ENCODE data around the gene GNRH2. TPM values are rescaled to one million over a fixed set of nuclear protein-coding genes. Genes with fewer than 3 reads are reported as not detected.
A peak's percentile ranks its signal among the peaks of the same experiment; 100 is the strongest.

GNRH2 gene
- total and polyA plus RNA-seq, 2 of the 8 experiments (the other 6 are each of a cell fraction or from before 2014, with no cell fraction given), result 0.09 to 0.82 TPM

GRCh38 chr20:3082955-3083952 is 39.8 kb downstream of the GNRH2 start:
- peak overlapping the region; percentile 62 to 84 for H3K4me2 ChIP-seq (ENCODE audit: insufficient read depth in 1 of 2, low read depth in 2 of 2, low read length in 2 of 2)
- FAIRE-seq (no peak), DNase-seq (ENCODE audit: low read depth in 1 of 2, low spot score in 2 of 2) (peak in 1 of 2 experiments; percentile 74)
- H3K27ac ChIP-seq (ENCODE audit: low read depth, low read length), result no peak overlapping the region
- H2BK5ac ChIP-seq (ENCODE audit: low read depth, low read length), result peak overlapping the region; percentile 60; the same call in 1 of the 2 replicates
- H3K18ac ChIP-seq (ENCODE audit: extremely low read depth, low read length), result peak overlapping the region; percentile 19; the same call in 1 of the 2 replicates
- H2AFZ ChIP-seq (ENCODE audit: low read length), result no peak overlapping the region; the same call in 1 of the 2 replicates
- peaks cover 0 to 8% (median 6%) of the 10 kb centered on the region in 4 experiments; a peak in 5 of 7 replicates for H3K4me1 ChIP-seq (replicated peaks in 1 of 4; ENCODE audit: control insufficient read depth in 3 of 4, insufficient read depth in 4 of 4, low read length in 3 of 4)
- H3K79me2 ChIP-seq (ENCODE audit: control insufficient read depth in 1 of 2, insufficient read depth in 2 of 2, low read length in 2 of 2), result no peaks in the 10 kb centered on the region
- no peak overlapping the region for H4K5ac ChIP-seq (ENCODE audit: insufficient read length, low read depth, low read length)
- peak overlapping the region; percentile 98; the same call in 1 of the 2 replicates for H2BK15ac ChIP-seq (ENCODE audit: low read length)
- peak overlapping the region; percentile 59 for H4K8ac ChIP-seq (ENCODE audit: extremely low read depth, insufficient read depth, low read length)
- POLR2A ChIA-PET (ENCODE audit: partially characterized antibody), result interaction anchor here (0.8 to 2.7 kb wide), 2 partner anchors 9 to 11 kb away, joined by 3 to 14 read pairs; partner anchors contain the start of gene OXT
- H3K79me1 ChIP-seq (ENCODE audit: low read depth, low read length), result no peaks in the 10 kb centered on the region
- peak overlapping the region; percentile 15 to 53 (median 32); a peak in 7 of 8 replicates for H3K4me3 ChIP-seq (ENCODE audit: extremely low read depth in 1 of 4, insufficient read depth in 2 of 4, low read depth in 3 of 4, low read length in 4 of 4)
- H3K4ac ChIP-seq (replicated peaks; ENCODE audit: insufficient read length, low read depth, low read length), result no peak overlapping the region
- no peak overlapping the region for H3K14ac ChIP-seq (ENCODE audit: insufficient read length)
- CTCF ChIA-PET (ENCODE audit: partially characterized antibody), result interaction anchor here (0.6 to 1.1 kb wide), 4 partner anchors 14 to 126 kb away, joined by 3 to 4 read pairs (median 4); no protein-coding TSS in a partner anchor
- H2AK5ac ChIP-seq (ENCODE audit: low read depth, low read length), result no peak overlapping the region
- H4K91ac ChIP-seq (replicated peaks; ENCODE audit: insufficient read length, low read length), result no peak overlapping the region
- no peak overlapping the region for H3K23ac ChIP-seq (ENCODE audit: insufficient read length)
- peaks cover 11% of the 10 kb centered on the region; the same call in 1 of the 2 replicates for H3K23me2 ChIP-seq (ENCODE audit: low read depth, low read length)
- no peaks in the 10 kb centered on the region for H4K20me1 ChIP-seq (replicated peaks in 1 of 2; ENCODE audit: control insufficient read depth in 1 of 2, insufficient read depth in 2 of 2, low read length in 2 of 2)
- TF ChIP-seq, protein P1, sequence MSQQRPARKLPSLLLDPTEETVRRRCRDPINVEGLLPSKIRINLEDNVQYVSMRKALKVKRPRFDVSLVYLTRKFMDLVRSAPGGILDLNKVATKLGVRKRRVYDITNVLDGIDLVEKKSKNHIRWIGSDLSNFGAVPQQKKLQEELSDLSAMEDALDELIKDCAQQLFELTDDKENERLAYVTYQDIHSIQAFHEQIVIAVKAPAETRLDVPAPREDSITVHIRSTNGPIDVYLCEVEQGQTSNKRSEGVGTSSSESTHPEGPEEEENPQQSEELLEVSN (IDR thresholded peaks at IDR 0.05), result peak; percentile 15; the same call in 1 of the 2 replicates
- TF ChIP-seq SP4 (IDR thresholded peaks at IDR 0.05; ENCODE audit: low read length) (no peak), KDM4A (IDR thresholded peaks at IDR 0.05; ENCODE audit: low read depth, low read length, severe bottlenecking) (peak; percentile 73), EZH2 (IDR thresholded peaks at IDR 0.05; ENCODE audit: low read depth, low read length, severe bottlenecking) (peak; percentile 70), SUZ12 (IDR thresholded peaks at IDR 0.05; ENCODE audit: low read length) (peak; percentile 83)
- TF ChIP-seq, protein P2, sequence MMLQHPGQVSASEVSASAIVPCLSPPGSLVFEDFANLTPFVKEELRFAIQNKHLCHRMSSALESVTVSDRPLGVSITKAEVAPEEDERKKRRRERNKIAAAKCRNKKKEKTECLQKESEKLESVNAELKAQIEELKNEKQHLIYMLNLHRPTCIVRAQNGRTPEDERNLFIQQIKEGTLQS (IDR thresholded peaks at IDR 0.05; ENCODE audit: insufficient read depth, low read depth, low read length), result no peak
- H3K9ac ChIP-seq (replicated peaks in 1 of 4; ENCODE audit: extremely low read depth in 1 of 4, low read depth in 3 of 4, low read length in 3 of 4), result no peak overlapping the region
- peak overlapping the region; percentile 48; the same call in 1 of the 2 replicates for H2BK20ac ChIP-seq (ENCODE audit: low read length)
- 39% methylated on average over 20 of the region's 76 CpGs; no CpG with 5 or more reads in 1 of the 2 experiments for WGBS, 2 experiments (ENCODE audit: extremely low coverage in 1 of 2, insufficient coverage in 1 of 2, insufficient read length in 1 of 2, insufficient replicate concordance in 2 of 2, low coverage in 1 of 2, low lambda C conversion rate in 2 of 2, missing lambda C conversion rate in 1 of 2)
- no peak overlapping the region for H2BK120ac ChIP-seq (replicated peaks; ENCODE audit: low read depth, low read length)
- no peak overlapping the region for H3K56ac ChIP-seq (replicated peaks; ENCODE audit: insufficient read length, low read depth, low read length)
- H3K9me3 ChIP-seq (ENCODE audit: insufficient read depth in 2 of 2, low read depth in 1 of 2, low read length in 1 of 2), result no peaks in the 10 kb centered on the region
- peak overlapping the region; percentile 77; the same call in 1 of the 2 replicates for H2BK12ac ChIP-seq (ENCODE audit: low read depth, low read length)
- H3K27me3 ChIP-seq (replicated peaks in 1 of 4; ENCODE audit: control insufficient read depth in 3 of 4, extremely low read depth in 1 of 4, insufficient read depth in 3 of 4, low read length in 3 of 4), result peaks cover 27 to 43% (median 37%) of the 10 kb centered on the region in 4 experiments
- no peaks in the 10 kb centered on the region for H3K36me3 ChIP-seq (ENCODE audit: control insufficient read depth in 2 of 4, insufficient read depth in 4 of 4, low read length in 3 of 4)

Data from H1 (cell line).